ENCODE measurements around the gene DTNA.

The DTNA gene

GRCh38 chr18:34808389-34808788, 98.3 kb downstream of the DTNA start:
- DNase-seq, result no peak

- peak; percentile 29 for DNase-seq
These were observed 99.5 kb downstream of the DTNA start for GRCh38 chr18:34809451-34810072.

GRCh38 chr18:34816183-34816582, 106.1 kb downstream of the DTNA start:
- no peak for DNase-seq

- DNase-seq, result no peak
These were observed 107.5 kb downstream of the DTNA start for GRCh38 chr18:34817636-34818035.

GRCh38 chr18:34818064-34818463, 108.0 kb downstream of the DTNA start:
- DNase-seq, result no peak

- no peak for DNase-seq
These were observed 110.4 kb downstream of the DTNA start for GRCh38 chr18:34820360-34821065.

- DNase-seq, result no peak
These were observed 111.6 kb downstream of the DTNA start for GRCh38 chr18:34821669-34822210.

- no peak for DNase-seq
These were observed 118.0 kb downstream of the DTNA start for GRCh38 chr18:34828093-34828492.

GRCh38 chr18:34834897-34835296, 124.8 kb downstream of the DTNA start:
- DNase-seq, result no peak

- no peak for DNase-seq
These were observed 125.4 kb downstream of the DTNA start for GRCh38 chr18:34835466-34835865.

GRCh38 chr18:34837769-34838272, 127.7 kb downstream of the DTNA start:
- DNase-seq, result no peak

GRCh38 chr18:34838669-34839068, 128.6 kb downstream of the DTNA start:
- no peak for DNase-seq

GRCh38 chr18:34840256-34840826, 130.2 kb downstream of the DTNA start:
- no peak for DNase-seq

GRCh38 chr18:34841891-34842290, 131.8 kb downstream of the DTNA start:
- DNase-seq, result no peak

GRCh38 chr18:34844072-34844471, 134.0 kb downstream of the DTNA start:
- no peak for DNase-seq

- DNase-seq, result no peak
These were observed 134.8 kb downstream of the DTNA start for GRCh38 chr18:34844732-34845459.

GRCh38 chr18:34847408-34847807, 137.3 kb downstream of the DTNA start:
- no peak for DNase-seq

GRCh38 chr18:34848156-34848555, 138.1 kb downstream of the DTNA start:
- no peak for DNase-seq

- DNase-seq, result no peak
These were observed 138.6 kb downstream of the DTNA start for GRCh38 chr18:34848695-34849094.

- DNase-seq, result no peak
These were observed 147.2 kb downstream of the DTNA start for GRCh38 chr18:34857320-34857719.

- DNase-seq, result no peak
These were observed 148.1 kb downstream of the DTNA start for GRCh38 chr18:34858188-34858587.

GRCh38 chr18:34859496-34859895, 149.4 kb downstream of the DTNA start:
- no peak for DNase-seq

- DNase-seq, result no peak
These were observed 152.5 kb downstream of the DTNA start for GRCh38 chr18:34862561-34862960.

Data from kidney glomerular epithelial cell (primary cell).